GM21515 (cell line): ENCODE data around the gene FANCF.
"Not testable (repeated sequence)": the region's sequence is repeated elsewhere in the genome, so short reads cannot be mapped to it uniquely, and the experiment has no call there.

Source experiments
- ATAC-seq: cut with Tn5 transposase; IDR thresholded peaks from one replicate; pipeline ENCODE4 v1.9.1; 2021; ENCODE audit not compliant: unreplicated experiment

FANCF gene, protein sequence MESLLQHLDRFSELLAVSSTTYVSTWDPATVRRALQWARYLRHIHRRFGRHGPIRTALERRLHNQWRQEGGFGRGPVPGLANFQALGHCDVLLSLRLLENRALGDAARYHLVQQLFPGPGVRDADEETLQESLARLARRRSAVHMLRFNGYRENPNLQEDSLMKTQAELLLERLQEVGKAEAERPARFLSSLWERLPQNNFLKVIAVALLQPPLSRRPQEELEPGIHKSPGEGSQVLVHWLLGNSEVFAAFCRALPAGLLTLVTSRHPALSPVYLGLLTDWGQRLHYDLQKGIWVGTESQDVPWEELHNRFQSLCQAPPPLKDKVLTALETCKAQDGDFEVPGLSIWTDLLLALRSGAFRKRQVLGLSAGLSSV

GRCh38 chr11:22625448-22626287 lies at the start of gene FANCF:
Gene FANCF (minus strand): TSS chr11:22625823. CDS start chr11:22625810, 13 bp downstream.
- ATAC-seq, result peak; percentile 98

GRCh38 chr11:22674470-22675439 lies 49.1 kb upstream of the FANCF start:
- ATAC-seq, result no peak

- ATAC-seq, result no peak
These were observed 46.1 kb upstream of the FANCF start for GRCh38 chr11:22671751-22672150.

GRCh38 chr11:22670830-22671229 lies 45.2 kb upstream of the FANCF start:
- peak; percentile 35 for ATAC-seq

- no peak for ATAC-seq
These were observed 43.7 kb upstream of the FANCF start for GRCh38 chr11:22669368-22669767.

DNA sequence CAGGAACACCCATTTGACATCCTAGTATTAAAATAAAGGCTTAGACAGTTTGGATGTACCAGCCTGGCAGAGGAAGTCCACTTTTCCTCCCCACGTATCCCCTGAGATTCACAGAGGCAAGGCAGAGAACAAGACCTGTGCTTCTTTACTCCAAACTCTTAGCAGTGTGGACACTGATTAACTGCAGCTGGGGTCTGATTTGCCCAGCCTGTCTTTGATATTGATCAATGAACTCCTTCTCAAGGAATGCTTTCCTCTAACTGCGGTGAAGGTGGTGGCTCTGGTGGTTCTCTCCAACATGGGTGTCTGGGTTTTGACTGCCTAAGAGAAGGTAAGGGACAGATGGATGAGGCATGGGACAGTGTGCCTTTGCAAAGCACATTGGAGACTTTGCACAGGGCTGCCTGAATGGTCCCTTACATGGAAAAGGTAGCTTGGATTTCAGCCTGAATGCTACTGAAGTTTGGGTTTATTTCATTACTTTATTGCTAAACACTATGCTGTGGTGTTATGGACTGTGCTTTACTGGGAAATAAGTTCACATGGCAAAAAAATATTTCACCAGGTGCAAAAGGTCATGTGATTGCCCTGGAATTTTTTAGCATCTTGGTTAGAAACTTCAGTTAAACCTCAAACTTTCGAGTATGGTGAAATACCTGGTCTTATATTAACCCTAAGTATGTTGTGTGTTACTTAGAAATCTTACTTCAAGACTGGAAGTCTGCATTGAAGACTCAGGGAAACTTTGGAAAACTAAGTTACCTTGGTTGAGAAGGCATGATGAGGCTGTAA lies 42.6 kb upstream of the FANCF start:
- peak; percentile 41 for ATAC-seq

DNA sequence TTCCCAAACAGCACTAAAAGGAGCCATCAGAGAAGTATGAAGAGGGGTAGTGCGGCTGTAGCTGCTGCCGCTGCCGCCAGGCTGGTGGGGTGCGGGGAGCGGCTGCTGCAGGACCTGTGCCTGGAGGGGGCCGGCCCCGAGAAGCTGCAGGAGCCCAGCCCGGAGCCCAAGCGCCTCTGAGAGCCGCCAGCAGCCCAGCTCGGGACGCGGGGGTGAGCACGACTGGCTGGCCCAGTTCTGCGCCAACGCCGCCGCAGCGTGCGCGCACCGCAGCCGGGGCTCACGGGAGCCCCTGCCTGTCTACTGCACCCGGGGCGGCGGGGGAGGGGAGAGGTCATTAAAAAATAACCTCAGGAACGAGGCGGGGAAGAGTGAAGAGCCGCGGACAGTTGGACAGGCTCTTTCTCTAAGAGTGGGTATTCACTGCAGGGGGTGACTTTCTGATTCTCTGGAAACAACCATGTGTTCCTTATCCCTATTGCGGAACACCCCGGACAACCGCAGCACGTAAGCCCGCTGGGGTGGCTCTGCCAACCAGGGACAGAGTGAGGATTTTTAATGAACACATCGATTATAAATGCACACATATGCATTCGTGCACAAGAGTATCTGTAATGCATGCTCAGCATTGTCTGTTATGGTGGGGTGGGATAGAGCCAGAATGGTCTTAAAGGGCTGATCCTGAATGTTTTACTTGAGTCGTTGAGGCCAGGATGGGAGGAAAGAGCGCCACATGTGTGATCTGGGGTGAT lies 41.2 kb upstream of the FANCF start:
- no peak for ATAC-seq

GRCh38 chr11:22666325-22666687 lies 40.7 kb upstream of the FANCF start, which contains the start of gene GAS2:
Gene GAS2 (plus strand): TSS chr11:22666611. CDS start chr11:22674870, 8,259 bp downstream.
- no peak for ATAC-seq

DNA sequence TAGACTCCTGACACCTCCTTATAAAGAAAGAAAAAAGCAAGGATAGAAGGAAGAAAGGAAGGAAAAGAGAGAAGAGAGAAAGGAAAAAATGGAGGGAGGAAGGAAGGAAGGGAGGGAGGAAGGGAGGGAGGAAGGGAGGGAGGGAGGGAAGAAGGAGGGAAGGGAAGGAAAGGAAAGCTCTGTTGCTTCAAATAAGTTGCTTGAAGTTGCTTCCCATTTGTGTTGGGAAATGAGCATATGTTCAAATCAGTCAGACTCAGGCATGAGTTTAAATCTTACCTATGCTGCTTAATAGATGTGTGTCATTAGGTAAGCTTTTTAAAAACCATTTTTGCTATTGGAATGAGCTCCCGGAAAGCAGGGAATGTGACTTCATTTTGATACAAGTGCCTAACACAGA lies 34.2 kb upstream of the FANCF start:
- ATAC-seq, result no peak

- peak; percentile 93 for ATAC-seq
These were observed 31.6 kb upstream of the FANCF start for GRCh38 chr11:22657101-22657694.

GRCh38 chr11:22656130-22656529 lies 30.5 kb upstream of the FANCF start:
- no peak for ATAC-seq

DNA sequence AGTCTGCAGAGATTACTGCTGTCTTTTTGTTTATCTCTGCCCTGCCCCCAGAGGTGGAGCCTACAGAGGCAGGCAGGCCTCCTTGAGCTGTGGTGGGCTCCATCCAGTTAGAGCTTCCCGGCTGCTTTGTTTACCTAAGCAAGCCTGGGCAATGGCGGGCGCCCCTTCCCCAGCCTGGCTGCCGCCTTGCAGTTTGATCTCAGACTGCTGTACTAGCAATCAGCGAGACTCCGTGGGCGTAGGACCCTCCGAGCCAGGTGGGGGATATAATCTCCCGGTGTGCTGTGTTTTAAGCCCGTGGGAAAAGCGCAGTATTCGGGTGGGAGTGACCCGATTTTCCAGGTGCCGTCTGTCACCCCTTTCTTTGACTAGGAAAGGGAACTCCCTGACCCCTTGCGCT lies 26.7 kb upstream of the FANCF start:
- not testable (repeated sequence) for ATAC-seq

GRCh38 chr11:22641559-22641958 lies 15.9 kb upstream of the FANCF start:
- no peak for ATAC-seq

- no peak for ATAC-seq
These were observed 15.2 kb upstream of the FANCF start for GRCh38 chr11:22640862-22641261.

- no peak for ATAC-seq
These were observed 10.1 kb upstream of the FANCF start for GRCh38 chr11:22635689-22636088.

GRCh38 chr11:22634897-22635629 lies 9.4 kb upstream of the FANCF start:
- ATAC-seq, result no peak

DNA sequence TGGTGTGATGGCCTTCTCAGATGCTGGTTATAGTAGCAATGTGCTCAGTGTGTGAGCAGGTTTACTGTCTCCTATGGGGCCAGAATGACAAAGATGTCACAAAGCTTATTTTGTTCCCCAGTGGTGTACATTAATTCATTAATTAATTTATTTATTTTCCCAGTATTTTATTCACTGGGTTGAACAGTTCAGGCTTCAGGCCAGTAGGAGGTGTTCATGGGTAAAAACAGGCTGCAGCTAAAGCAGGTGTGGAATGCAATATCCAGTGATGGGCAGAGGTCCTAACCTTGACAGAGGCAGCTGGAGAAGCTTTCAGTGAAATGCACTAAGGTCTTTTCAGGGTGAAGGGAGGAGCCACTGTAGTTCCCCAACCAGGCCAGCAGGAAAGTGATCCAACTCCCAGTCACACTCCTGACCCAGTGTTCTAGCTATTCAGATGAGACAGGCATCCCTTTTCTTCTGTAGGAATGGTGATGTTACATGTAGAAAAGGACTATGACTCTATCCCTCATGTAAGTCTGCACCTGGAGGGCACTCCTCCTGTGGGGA lies 7.8 kb upstream of the FANCF start:
- no peak for ATAC-seq

GRCh38 chr11:22627421-22627820 lies 1.8 kb upstream of the FANCF start:
- no peak for ATAC-seq
